Measurements from ENCODE around the gene KIAA0825.
"Not testable (repeated sequence)": the region's sequence is repeated elsewhere in the genome, so short reads cannot be mapped to it uniquely, and the experiment has no call there.

KIAA0825 gene

GRCh38 chr5:94361832-94362796, 256.3 kb downstream of the KIAA0825 start:
- no peak for DNase-seq

DNA sequence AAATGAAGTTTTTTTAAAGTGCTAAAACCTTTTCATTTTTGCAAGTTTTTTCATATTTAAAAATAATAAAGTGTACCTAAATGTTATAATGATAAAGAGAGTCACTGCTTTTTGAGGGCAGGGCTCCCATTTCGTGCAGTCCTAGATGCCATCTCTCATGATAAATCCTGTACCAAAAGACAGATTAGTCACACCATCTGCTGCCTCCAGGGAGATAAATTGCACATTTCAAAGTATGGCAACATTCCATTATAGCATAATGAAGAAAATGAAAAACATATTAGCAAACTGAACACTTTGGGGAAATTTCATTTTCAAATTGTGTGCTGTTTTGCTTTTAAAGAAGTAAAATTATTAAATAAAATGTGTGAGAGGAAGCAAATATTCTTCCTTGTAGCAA, 257.2 kb downstream of the KIAA0825 start:
- DNase-seq, result no peak

DNA sequence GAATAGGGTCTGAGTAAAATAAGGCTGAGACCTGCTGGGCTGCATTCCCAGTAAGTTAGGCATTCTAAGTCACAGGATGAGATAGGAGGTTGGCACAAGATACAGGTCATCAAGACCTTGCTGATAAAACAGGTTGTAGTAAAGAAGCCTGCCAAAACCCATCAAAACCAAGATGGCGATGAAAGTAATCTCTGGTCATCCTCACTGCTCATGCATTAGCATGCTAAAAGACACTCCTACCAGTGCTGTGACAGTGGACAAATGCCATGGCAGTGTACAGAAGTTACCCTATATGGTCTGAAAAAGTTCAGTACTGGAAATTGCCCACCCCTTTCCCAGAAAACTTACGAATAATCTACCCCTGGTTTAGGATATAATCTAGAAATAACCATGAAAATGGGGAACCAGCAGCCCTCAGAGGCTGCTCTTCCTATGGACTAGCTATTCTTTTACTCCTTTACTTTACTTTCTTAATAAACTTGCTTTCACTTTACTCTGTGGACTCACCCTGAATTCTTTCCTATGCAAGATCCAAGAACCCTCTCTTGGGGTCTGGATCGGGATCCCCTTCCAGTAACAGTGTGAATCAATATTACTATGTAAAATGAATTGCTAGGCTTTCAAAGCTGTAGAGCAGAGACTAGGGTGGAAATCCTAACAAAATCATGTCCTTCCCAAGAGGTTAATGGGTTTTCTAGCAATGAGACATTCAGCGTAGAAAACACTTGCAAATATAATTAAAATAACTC, 257.8 kb downstream of the KIAA0825 start:
- DNase-seq, result no peak

- no peak for DNase-seq
Measured at GRCh38 chr5:94359880-94360279, 258.5 kb downstream of the KIAA0825 start.

GRCh38 chr5:94355811-94356210, 262.6 kb downstream of the KIAA0825 start:
- DNase-seq, result no peak

- DNase-seq, result not testable (repeated sequence)
Measured at GRCh38 chr5:94354837-94355485, 263.4 kb downstream of the KIAA0825 start.

DNA sequence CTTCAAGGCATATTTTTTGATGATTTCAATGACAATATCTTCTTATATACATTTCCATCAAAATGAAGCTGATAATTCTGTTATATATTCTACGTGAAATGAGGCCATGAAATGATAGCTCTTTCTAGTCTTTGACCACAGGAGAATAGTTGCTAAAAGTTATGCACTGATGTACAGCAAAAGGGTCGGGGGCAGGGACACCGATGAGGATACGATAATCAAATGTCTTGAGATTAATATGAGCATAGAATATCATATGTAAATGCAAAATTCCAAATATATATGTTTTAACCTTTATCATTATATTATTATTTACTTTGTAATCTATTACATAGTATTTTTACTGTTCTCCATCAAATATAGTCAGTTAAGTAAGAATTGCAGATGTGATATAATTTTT, 264.8 kb downstream of the KIAA0825 start:
- no peak for DNase-seq

DNA sequence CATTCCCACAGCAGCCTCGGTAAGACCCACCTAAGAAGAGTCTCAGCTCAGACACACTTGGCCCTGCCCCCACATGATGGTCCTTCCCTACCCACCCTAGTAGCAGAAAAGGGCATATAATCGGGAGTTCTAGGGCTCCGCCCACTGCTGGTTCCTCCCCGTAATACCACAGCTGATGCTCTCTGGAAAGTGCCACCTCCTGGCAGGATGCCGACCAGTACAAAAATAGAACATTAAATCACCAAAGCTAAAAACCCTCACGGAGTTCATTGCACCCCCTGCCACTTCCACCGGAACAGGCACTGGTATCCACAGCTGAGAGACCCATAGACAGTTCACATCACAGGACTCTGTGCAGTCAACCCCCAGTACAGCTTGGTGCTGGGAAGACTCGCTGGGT, 271.3 kb downstream of the KIAA0825 start:
- DNase-seq, result no peak

- DNase-seq, result no peak
Measured at GRCh38 chr5:94345257-94345656, 273.1 kb downstream of the KIAA0825 start.

- DNase-seq, result no peak
Measured at GRCh38 chr5:94337617-94338016, 280.8 kb downstream of the KIAA0825 start.

DNA sequence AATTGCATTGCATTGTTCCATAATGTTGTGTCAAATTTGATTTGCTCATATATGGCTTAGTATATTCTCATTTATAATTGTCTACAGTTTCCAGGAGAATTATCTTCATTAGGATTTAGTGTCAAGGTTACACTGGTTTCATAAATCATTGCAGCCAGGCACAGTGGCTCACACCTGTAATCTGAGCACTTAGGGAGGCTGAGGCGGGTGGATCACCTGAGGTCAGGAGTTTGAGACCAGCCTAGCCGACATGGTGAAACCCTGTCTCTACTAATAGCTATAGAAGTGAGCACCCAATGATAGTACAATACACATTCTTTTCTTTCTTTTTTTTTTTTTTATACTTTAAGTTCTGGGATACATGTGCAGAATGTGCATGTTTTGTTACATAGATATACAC, 282.5 kb downstream of the KIAA0825 start:
- DNase-seq, result no peak

- DNase-seq, result no peak
Measured at GRCh38 chr5:94329115-94329514, 289.3 kb downstream of the KIAA0825 start.

DNA sequence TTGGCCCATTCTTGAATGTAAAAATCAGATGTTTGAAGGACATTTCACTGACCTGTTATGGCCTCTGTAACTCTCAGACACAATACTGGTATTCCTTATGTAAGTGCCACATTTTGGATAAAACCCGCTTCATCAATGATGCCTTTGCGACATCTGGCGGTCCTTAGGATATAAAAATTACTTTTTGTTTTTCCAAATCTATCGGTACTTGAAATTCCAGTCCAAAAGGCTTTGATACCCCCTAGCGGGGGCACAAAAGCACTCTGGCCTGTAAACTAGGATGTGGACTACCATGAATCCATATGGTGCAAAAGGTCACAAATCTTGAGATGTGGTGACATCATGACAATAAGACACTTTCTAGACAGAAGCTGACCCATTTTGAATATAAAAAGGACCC, 291.8 kb downstream of the KIAA0825 start:
- DNase-seq, result no peak

DNA sequence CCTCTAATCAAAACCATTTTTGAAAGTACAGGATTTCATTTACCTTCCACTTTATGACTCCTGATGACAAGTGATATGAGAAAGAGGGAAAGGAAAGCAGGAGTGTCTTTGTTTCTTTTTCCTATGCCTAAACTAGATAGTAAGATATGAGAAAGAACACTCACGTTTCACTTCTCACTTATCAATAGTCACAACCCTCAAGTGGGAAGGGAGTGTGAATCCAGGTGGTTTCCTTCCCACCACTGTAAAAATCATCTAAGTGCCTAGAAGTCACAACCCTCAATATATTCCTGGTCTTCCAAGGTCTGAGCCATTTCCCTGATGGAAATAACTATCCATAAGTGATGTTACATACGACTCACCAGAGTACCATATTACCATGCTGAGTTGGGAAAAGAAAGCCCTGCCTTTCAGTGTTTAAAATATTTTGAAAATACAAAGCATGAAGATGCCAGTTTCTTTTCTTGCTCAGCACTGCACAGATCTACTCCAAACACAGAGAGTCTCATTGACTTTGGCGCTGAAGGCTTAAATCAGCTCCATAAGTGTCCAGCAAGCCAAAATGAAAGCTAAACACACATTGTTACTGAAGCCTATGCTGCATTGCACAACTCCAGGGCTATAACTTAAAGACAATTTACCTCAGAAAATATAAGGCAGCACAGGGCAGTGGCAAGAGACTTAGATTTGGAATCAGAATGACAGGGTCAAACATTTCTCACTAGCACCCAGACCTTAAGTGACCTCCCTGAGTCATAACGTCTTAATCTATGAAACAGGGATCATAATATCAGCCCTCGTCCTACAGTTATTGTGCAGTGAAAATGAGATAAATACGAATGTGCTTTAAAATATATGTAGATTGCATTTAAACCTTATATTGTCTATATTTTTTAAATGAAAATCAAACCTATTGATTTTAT, 301.2 kb downstream of the KIAA0825 start:
- no peak for DNase-seq

- DNase-seq, result no peak
Measured at GRCh38 chr5:94314460-94315131, 303.8 kb downstream of the KIAA0825 start.

DNA sequence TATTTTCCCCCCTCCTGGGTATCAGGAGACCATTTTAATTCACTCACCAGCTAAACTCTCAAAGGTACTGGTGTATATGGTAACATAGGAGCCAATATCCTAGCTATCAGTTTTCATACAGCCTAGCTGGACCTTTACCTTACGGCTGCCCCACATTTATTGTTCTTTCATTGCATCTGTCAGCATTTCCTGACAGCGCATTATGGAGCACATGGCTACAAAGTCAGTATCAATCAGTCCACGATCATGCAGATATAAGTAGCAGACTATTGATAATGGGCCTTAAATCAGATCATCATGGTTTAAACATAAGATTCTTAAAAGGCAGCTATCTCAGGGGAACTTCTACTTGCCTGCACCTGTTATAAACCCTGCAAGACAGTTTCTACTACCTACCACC, 304.7 kb downstream of the KIAA0825 start:
- no peak for DNase-seq

GRCh38 chr5:94313188-94313587, 305.2 kb downstream of the KIAA0825 start:
- no peak for DNase-seq

- no peak for DNase-seq
Measured at GRCh38 chr5:94312298-94312697, 306.1 kb downstream of the KIAA0825 start.

GRCh38 chr5:94310833-94311232, 307.6 kb downstream of the KIAA0825 start:
- no peak for DNase-seq

GRCh38 chr5:94309141-94309540, 309.3 kb downstream of the KIAA0825 start:
- DNase-seq, result no peak

DNA sequence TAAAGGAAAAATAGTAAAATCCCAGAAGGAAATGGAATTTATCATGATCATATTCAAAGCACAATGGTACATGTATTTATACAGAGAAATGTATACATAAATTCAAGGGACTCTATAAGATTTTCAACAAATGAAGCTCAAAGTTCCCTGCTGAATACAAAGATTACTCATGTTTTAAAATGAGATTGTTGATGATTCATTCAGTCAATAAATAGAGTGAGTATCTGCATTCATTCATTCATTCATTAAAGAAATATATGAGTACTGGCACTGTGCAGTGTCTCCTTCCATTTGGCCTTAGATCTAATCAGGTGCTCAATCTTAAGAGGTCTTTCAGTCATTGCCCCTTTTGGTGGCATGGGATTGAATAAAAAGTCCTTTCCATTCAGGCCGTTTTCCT, 310.0 kb downstream of the KIAA0825 start:
- no peak for DNase-seq

DNA sequence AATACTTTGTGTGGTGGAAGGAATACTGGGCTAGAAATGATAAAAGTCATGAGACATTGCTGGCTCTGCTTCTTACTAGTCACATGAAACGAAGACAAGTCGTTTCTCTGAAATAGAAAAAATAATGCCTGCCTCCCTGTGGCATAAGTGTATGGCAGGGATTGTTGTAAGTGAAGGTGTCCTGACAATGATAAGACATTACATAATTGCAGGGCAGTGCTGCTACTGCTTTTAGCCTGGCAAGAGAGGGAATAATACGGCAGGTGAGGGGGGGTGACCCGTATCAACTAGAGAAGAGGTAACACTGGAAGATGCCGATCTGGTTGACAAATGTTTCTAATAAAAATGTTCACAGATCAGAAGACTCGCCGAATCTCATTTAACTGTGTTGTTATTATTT, 314.3 kb downstream of the KIAA0825 start:
- DNase-seq, result no peak
